GM21367 (cell line): ENCODE measurements around the gene OR8G5.

Experiments used
- ATAC-seq: cut with Tn5 transposase; IDR thresholded peaks from one replicate; pipeline ENCODE4 v1.9.1; 2021; ENCODE audit not compliant: unreplicated experiment

OR8G5 gene

GRCh38 chr11:124285610-124286344, 29.6 kb downstream of the OR8G5 start:
- no peak for ATAC-seq

- ATAC-seq, result no peak
These were observed 38.5 kb downstream of the OR8G5 start for GRCh38 chr11:124294687-124295086.

GRCh38 chr11:124296016-124296415, 39.8 kb downstream of the OR8G5 start:
- no peak for ATAC-seq

- ATAC-seq, result no peak
These were observed 41.7 kb downstream of the OR8G5 start for GRCh38 chr11:124297921-124298320.

DNA sequence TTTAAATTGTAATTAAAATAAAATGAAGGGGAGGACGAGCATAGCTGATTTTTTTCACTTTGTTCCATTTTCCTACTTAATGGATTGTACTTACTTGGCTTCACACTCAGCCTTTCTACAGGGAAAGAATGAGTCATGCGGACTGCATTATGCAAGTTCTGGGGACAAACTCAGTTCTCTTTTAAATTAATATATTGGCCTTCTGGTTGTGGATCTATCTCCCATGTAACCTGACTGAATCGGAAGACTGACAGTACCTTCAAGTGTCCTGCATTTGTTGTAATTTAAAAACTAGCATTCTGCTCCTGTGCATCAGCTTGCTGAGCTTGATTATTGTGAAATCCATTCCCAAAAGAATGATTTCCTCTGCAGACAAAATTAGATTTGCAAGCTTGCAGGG, 45.4 kb downstream of the OR8G5 start:
- ATAC-seq, result no peak

DNA sequence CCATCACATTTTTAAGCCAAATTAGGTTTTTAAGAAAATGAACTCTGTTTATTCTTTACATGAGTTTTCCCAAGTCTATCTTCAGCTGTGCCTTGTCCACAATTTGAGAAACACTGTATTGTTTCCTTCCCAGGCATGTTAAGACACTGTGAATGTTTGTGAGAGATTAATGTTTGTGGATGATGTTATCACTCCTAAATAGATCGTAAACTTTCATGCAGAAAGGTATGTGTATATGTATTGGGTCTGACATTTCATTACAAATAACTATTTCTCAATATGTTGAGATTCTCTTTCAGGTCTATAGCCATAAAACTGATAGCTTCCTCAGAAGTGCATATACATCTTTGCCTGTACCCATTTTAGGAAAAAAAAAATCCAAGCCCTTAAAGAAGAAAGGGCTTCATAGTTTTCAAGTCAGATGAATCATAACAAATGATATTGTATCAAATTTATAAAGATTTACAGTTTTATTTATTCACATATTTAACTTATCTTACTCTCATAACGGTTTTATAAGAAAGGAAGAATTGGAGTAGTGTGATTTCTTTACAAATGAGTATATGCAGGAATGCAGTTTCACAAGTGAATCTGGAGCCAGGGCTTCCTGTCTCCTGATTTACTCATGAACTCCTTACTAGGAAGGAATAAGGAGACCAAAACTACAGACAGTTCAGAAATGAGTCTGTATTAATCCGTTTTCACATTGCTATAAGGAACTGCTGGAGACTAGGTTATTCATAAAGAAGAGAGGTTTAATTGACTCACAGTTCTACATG, 46.4 kb downstream of the OR8G5 start:
- no peak for ATAC-seq

- no peak for ATAC-seq
These were observed 50.9 kb downstream of the OR8G5 start for GRCh38 chr11:124307093-124307492.

GRCh38 chr11:124310721-124311120, 54.5 kb downstream of the OR8G5 start:
- ATAC-seq, result no peak

DNA sequence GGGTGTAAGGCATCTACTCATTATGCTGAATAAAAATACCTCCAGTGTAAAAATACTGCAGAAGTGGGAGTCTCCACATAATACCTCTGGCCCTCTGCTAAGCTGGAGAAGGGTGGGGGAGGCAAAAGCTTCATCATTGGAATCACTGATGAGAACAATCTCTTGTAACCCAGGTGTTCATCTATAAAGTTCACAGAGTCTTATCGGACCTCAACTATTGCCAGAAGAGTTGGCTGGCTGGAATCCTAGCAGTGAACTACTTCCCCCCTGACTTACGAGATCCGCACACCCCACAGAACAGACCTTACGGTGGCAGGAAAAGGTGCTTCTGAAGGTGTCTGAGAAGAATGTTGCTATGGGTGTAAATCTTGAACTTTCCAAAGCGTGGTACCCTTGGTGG, 55.1 kb downstream of the OR8G5 start:
- ATAC-seq, result no peak

DNA sequence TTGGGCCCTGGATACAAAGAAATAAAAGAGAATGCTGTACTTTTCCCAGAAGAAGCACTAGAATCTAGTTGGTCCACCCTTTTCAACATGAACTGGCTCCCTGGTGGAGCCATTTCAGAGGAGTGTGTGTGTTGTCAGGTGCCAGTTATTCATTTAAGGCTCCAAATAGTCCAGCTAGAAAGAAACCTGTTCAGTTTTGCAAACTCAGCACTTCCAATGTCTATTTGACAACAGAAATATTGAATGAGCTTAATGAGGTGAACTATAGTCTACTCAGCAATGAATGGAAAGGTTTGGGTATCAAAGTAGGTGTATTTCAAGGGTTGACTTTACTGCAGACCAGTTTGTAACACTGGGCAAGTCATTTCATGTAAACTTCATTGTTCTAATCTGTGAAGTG, 55.5 kb downstream of the OR8G5 start:
- no peak for ATAC-seq

DNA sequence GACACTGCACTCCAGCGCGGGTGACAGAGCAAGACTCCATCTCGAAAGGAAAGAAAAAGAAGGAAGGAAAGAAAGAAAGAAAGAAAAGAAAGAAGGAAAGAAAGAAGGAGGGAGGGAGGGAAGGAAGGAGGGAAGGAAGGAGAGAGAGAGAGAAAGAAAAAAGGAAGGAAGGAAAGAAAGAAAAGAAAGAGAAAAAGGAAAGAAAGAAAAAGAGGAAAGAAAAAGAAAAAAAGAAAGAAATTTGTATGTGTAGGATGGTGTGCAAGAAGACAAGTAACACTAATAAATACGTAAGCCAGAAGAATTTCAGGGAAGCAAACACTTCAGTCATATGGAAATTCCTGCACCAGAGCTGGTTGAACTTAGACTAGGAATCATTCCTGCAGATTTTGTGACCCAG, 57.0 kb downstream of the OR8G5 start:
- no peak for ATAC-seq

GRCh38 chr11:124313849-124314248, 57.7 kb downstream of the OR8G5 start, which contains the start of gene OR8D1:
Gene OR8D1 (minus strand): TSS chr11:124313949. CDS start chr11:124310766, 3,183 bp downstream.
- no peak for ATAC-seq

DNA sequence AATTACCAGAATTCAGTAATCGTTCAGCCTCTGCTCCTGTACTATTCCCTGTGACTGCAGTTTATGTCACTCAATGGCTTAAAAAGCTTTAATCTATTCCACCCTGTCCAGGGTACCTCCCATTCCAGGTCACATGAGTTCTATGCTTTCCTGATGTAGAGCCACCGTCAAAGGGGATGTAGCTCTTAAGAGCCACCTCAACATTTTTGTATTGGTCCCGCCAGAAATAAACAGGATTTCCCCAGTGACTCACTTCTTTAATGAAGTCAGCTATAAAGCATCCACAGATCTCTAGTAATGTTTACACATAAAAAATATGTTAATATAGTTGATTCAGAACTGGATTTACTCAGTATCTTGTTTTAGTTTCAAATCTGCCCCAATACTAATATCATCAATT, 58.9 kb downstream of the OR8G5 start:
- no peak for ATAC-seq
